ENCODE data around the gene MDFIC.

DNA sequence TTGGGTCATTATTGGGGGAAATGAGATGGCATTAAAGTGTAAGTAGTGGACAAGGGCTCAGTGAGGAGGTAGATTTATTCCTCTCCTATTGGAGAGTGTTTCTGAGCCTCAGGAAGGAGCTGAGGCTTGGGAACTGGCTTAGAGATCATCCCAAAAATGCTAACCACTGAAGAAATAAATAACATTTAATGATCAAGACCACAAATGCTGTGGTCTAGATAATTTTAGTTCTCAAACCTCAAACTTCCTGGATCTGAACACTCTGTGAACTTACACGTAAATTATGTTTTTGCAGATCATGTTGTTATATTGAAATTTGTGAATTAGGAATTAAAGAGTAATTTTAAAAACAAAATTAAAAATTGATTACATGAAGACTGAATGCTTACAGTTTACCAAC is 27.3 kb downstream of the MDFIC start:
- TF ChIP-seq POLR2A (IDR thresholded peaks at IDR 0.05; ENCODE audit: extremely low read depth, insufficient read length) (no peak), CTCF (IDR thresholded peaks at IDR 0.05; ENCODE audit: low read depth, low read length) (no peak)

Measured in NB4 (cell line).